SK-MEL-5 (cell line): ENCODE data around the gene CLK3. TPM values are rescaled to one million over a fixed set of nuclear protein-coding genes. Genes with fewer than 3 reads are reported as not detected.
A peak's percentile ranks its signal among the peaks of the same experiment; 100 is the strongest.
"Not testable (repeated sequence)": the region's sequence is repeated elsewhere in the genome, so short reads cannot be mapped to it uniquely, and the experiment has no call there.

ENCODE experiments used
- DNase-seq: peaks from one replicate; pipeline ENCODE4 v3.0.0-alpha.2; 2016; ENCODE audit warnings: low read depth, low spot score
- in situ Hi-C: cut with HindIII; loops from 2 replicates; pipeline ENCODE4 v1.10.0; 2016; ENCODE audit warnings: low sequenced_read_pairs, high pct_unique_total_duplicates, low pct_unique_long_range_greater_than_20kb
- total RNA-seq: library from RNA; depleted of rRNA; stranded (reverse); fragments of >200 nt; shearing (Covaris generic); gene quantifications from 2 replicates; pipeline ENCODE4 v1.2.3, GENCODE V29; 2014

Gene CLK3
- total RNA-seq, 1 experiment from 2014 or later: 44.4 TPM

GRCh38 chr15:74629696-74630095, 14.1 kb downstream of the CLK3 start:
- in situ Hi-C loops: loop anchor here (10.0 kb wide), 1 partner anchor 125 kb away; no protein-coding TSS in a partner anchor
- DNase-seq: not testable (repeated sequence)

DNA sequence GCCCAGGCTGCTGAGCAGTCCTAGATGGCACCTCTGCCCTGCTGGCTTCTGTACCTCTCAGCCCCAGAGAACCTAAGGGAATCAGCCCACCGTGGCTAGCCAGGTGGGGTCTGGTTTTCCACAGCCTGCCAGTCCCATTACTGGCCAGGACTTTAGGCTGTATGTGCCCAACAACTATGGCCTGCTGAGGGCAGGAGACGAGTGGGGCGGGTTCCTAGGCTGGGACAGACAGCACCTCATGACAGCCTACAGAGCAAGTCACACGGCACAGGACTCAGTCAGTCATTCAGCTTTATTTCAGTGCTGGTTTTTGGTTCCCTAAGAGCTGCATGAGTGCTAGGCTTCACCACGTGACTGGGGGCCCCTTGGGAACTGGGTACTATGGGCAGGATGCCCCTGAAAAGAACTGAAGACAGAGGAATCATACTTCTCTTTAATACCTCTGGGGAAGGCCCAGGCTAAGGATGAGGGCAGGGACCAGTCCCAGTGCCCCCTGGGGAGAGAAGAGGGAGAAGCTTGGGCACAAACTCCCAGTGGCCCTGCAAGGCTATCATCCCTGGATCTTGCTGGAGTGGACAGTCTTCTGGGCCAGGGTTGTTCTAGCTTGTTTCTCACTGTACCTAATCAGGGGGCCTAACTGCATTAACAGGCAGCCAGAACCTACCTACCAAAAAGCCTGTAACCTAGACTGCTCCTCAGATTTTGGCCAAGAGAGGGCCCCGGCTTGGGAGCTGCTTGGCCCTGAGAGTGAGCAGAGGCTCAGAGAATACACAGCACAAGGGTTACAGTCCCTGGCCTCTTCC, 14.8 kb downstream of the CLK3 start:
- DNase-seq: peak; percentile 49
- in situ Hi-C loops: loop anchor here (10.0 kb wide), 1 partner anchor 124 kb away; no protein-coding TSS in a partner anchor

DNA sequence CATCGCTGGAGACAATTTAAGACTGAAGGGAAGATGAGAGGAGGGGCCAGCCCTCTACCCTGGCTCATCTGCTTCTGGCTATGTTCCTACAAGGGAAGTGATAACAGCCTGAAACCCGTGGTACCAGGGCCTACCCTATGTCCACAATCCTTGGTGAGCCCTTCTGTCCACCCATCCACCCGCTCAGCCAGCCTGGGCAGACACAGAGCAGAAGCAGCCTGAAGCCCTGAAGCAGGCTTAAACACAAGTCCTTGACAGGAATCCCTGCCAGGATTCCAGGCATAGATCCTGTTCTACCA, 15.4 kb downstream of the CLK3 start:
- DNase-seq: no peak
- in situ Hi-C loops: loop anchor here (10.0 kb wide), 1 partner anchor 124 kb away; no protein-coding TSS in a partner anchor

DNA sequence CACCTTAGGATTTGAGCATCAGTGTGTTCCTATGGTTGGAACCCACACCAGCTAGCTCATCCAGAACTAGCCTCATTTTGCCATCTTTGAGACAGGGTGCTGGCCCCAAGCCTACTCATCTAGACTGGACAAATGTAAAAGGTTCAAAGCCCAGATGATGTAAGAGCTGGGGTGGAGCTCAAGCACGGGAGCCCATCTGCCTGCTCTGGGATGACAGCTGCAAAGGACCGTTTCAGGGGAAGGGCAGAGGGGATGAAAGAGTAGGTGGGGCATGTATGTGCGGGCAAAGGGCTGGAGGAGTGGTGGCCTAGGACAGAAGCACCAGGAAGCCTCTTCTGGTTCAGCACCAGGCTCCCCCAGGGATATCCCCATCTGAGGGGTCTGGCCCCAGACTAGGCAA, 15.8 kb downstream of the CLK3 start:
- in situ Hi-C loops: loop anchor here (10.0 kb wide), 1 partner anchor 123 kb away; no protein-coding TSS in a partner anchor

DNA sequence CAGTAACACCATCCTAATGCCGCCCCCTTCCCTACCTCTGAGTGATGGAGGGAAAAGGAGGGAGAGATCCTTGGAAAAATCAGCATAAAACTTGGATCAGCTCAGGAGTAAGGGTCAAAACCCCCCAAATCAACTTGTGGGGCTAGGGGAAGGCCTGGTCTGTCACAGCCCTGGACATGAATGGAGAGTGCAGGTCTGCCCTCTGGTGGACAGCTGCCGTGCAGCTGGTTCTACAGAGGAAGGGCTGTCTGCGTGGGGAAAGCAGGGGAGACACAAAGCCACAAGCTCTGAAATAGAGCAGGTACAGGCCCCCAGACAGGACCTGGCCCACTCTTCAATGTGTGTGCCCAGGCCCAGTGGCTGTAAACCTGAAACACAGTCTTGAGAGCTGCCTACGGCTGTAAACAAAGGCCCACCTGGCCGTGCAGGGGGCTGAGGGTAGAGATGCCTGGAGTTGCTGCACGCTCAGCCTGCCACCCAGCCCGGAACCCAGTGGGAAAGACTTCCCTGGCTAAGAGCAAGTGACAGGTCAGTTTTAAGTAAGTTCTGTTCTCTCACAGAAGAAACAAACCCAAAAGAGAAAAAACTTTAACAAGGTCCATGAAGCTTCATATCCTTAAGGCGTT, 16.4 kb downstream of the CLK3 start:
- in situ Hi-C loops: loop anchor here (10.0 kb wide), 1 partner anchor 123 kb away; no protein-coding TSS in a partner anchor

More for the DNA sequence above, 15.8 kb downstream of the CLK3 start:
- no peak for DNase-seq

GRCh38 chr15:74632601-74633000, 17.0 kb downstream of the CLK3 start:
- in situ Hi-C loops: loop anchor here (10.0 kb wide), 1 partner anchor 122 kb away; no protein-coding TSS in a partner anchor
- DNase-seq: no peak

More for the DNA sequence above, 16.4 kb downstream of the CLK3 start:
- peak; percentile 72 for DNase-seq

GRCh38 chr15:74633781-74634180, 18.1 kb downstream of the CLK3 start:
- no peak for DNase-seq
- in situ Hi-C loops: loop anchor here (10.0 kb wide), 1 partner anchor 121 kb away; no protein-coding TSS in a partner anchor

GRCh38 chr15:74635228-74635627, 19.6 kb downstream of the CLK3 start:
- in situ Hi-C loops: loop anchor here (10.0 kb wide), 1 partner anchor 120 kb away; no protein-coding TSS in a partner anchor

DNA sequence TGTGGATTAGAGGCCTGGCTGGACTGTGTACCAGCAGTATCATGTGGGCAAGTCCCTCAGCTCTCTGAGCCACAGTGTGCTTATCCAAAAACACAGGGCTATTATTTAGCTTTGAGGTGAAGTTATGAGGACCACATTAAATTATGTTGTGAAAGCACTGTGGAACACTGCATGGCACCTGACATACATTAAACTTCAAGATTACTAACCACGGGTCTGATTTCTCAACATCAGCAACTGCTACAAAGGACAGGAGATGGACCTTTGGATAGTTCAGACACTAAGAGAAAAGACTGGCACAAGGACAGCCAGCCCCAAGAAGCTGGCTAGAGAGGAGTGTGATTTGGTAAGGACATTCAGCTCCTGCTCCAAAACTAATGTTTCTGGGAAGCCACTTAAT, 21.3 kb downstream of the CLK3 start:
- in situ Hi-C loops: loop anchor here (10.0 kb wide), 1 partner anchor 118 kb away; no protein-coding TSS in a partner anchor
- no peak for DNase-seq

More at GRCh38 chr15:74635228-74635627, 19.6 kb downstream of the CLK3 start:
- peak; percentile 81 for DNase-seq

DNA sequence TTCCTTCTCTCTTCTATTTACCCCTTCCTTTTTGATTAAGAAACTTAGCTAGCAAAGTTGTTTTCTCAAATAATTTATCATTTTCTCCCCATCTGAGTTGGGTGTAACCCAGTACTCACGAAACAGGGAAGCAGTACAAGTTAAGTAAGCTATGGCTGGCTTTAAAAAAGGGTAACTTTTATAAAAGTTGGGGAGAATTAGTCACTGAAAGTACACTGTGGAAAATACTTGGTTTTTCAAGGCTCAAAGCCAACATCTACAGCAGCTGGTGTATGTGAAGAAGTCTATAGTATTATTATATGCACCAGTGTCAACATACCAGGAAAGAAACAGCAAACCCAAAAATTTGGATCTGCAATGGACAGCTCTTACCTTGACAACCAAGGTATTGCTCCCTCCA, 25.5 kb downstream of the CLK3 start:
- no peak for DNase-seq
- in situ Hi-C loops: no loop called here

DNA sequence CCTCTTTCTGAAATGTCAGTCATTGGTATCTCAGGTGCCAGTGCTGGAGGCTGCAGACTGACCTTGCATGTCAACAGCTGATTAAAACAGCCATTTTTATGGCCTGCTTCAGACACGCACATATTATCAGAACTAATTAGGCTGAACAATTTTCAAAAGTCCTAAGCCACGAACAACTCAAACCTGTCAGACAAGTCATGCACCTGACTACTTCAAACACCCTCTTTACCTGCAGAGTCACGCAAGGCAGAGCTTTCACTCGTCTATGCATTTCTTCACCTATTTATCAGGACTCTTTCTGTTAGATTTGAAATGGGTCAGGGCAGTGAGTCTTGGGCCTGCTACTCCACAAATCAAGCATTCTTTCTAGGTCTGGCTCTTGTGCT, 26.7 kb downstream of the CLK3 start:
- in situ Hi-C loops: no loop called here
- DNase-seq: no peak

- in situ Hi-C loops: no loop called here
- no peak for DNase-seq
Observed at GRCh38 chr15:74642734-74643664, 27.4 kb downstream of the CLK3 start.

DNA sequence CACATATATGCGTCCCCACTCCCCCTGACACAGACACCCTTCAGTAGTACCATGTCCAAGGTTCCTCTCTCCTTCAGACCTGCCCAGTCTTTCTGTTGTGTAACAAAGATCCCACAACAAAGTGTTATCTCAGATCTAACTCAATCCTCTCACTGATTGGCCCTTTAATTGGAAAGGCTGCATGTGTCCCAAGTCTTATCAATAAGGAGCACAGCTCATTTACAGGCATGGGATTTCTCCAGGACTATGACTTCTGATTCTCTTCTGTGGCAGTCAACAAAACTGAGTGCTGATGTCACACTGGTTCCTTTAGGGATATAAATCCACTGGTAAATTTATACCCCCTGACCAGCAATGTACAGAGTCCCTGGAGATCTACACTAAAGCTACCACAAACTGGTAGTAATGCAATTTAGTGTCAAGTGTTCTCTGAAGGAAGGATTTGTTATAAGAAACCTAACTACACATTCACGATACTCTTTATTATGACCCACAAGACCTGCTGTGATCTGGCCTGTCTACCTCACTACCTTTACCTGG, 28.1 kb downstream of the CLK3 start:
- DNase-seq: no peak
- in situ Hi-C loops: no loop called here

DNA sequence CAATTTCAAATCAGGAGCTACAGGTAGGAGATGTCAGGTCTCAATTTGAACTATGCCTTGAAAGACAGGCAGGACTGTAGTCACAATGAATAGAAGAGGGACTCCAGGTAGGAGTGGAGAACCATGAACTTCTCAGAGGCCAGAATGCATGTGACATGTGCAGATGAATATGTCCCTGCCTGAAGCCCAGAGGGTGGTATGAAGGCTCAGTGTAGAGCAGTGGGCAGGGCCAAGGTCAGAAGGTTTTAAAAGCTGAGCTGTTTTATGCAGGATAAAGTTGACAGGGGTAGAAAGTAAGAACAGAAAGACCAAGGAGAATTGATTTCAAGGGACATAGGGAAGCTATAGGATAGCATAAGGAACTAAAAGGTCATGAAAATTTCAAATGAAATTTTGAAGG, 30.8 kb downstream of the CLK3 start:
- DNase-seq: no peak
- in situ Hi-C loops: no loop called here

- no peak for DNase-seq
- in situ Hi-C loops: no loop called here
Observed at GRCh38 chr15:74648051-74648842, 32.6 kb downstream of the CLK3 start.

DNA sequence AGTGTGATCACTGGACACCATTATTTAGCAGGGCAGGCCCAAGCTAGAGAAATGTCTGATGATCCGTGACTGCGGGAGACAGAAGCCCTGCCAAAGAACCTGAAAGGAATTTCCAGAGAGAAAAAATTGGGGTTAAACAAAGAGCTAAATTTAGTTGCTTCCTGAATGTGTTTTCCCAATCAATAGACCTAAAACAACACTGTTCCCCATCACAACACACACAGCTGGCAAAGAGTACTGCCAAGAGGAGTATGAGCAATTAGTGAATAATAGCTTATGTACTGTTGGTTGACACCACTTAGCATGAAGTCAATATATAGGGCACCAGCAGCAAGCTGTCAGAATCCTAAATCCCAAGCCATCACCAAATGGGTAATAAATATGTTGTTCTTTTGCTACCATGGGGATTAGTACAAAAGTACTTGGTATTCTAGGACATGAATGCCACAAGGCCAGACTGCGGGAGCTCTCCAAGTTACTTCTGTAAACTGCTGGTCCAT, 35.7 kb downstream of the CLK3 start:
- in situ Hi-C loops: no loop called here
- DNase-seq: no peak
